Stomach smooth muscle (tissue), 2 donors: ENCODE results near the gene TMUB1.

Experiments used
- H3K27ac ChIP-seq: one replicate; pipeline ENCODE4 v1.7.0; 2013; ENCODE audit warnings: mild to moderate bottlenecking, low read length, inconsistent platforms
- H3K27me3 ChIP-seq, 2 donors: one replicate each; pipeline ENCODE4 v1.7.0; 2013; ENCODE audit warnings: low read length in 2 of 2; ENCODE audit not compliant: insufficient read depth in 2 of 2, control insufficient read depth in 1 of 2
- H3K36me3 ChIP-seq, 2 donors: one replicate each; pipeline ENCODE4 v1.7.0; 2013; ENCODE audit warnings: low read length in 2 of 2; ENCODE audit not compliant: control insufficient read depth in 2 of 2, insufficient read depth in 2 of 2
- H3K4me1 ChIP-seq: one replicate; pipeline ENCODE4 v1.7.0; 2013; ENCODE audit warnings: low read length; ENCODE audit not compliant: control insufficient read depth, insufficient read depth
- H3K4me3 ChIP-seq, 2 donors: one replicate each; pipeline ENCODE4 v1.7.0; 2013; ENCODE audit warnings: low read length in 2 of 2
- H3K9ac ChIP-seq, 2 donors: one replicate each; pipeline ENCODE4 v1.7.0; 2013; ENCODE audit warnings: low read length in 2 of 2, mild to moderate bottlenecking in 1 of 2
- H3K9me3 ChIP-seq, 2 donors: one replicate each; pipeline ENCODE4 v1.7.0; 2013; ENCODE audit warnings: low read length in 2 of 2; ENCODE audit not compliant: control insufficient read depth in 2 of 2
- donor health status: healthy.
- donor health status: Pancreatic carcinoma.

The TMUB1 gene

DNA sequence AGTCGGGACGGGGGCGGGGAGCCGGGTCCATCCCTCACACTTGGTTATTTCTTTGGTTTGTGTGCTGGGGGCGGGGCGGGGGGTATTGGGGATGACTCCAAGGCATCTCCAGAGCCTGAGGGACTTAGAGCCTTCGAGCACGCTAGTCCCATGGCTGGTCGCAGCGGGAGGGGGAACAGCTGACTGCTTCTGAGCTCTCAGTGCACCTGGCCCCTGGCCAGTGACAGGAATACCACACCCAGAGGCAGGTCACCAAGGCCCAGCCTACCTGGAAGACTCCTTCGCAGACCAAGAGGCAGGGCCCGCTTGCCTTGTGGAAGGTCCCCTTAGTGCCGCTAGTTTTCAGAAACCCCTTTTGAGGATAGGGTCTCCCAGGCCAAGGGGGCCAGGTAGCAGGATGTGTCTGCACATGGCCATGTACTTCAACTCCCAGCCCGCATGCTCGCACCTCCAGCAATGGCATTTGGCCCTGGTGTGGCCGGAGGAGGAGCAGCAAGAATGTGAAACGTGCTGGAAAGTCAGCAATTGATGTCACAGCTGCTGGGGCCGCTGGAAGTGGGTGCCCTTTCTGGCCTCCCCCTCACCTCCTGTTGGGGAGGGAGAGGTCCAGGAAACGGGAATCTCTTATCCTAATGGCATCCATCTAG lies 43.3 kb upstream of the TMUB1 start:
- no peaks in the 10 kb centered on the region for H3K9me3 ChIP-seq
- H3K27ac ChIP-seq = no peak overlapping the region
- H3K36me3 ChIP-seq = peaks cover 21 to 44% of the 10 kb centered on the region in 2 donors
- H3K4me1 ChIP-seq = peaks cover 22% of the 10 kb centered on the region
- H3K9ac ChIP-seq = no peak overlapping the region
- no peak overlapping the region for H3K4me3 ChIP-seq
- H3K27me3 ChIP-seq = peaks cover 0 to 2% of the 10 kb centered on the region in 2 donors

GRCh38 chr7:151125846-151126481 lies 42.7 kb upstream of the TMUB1 start:
- no peaks in the 10 kb centered on the region for H3K9me3 ChIP-seq
- H3K27me3 ChIP-seq = peaks cover 0 to 2% of the 10 kb centered on the region in 2 donors
- H3K4me3 ChIP-seq = peak overlapping the region; percentile 19 to 67
- H3K27ac ChIP-seq = no peak overlapping the region
- no peak overlapping the region for H3K9ac ChIP-seq
- H3K4me1 ChIP-seq = peaks cover 22% of the 10 kb centered on the region
- H3K36me3 ChIP-seq = peaks cover 21 to 50% of the 10 kb centered on the region in 2 donors

GRCh38 chr7:151125470-151125845 lies 42.2 kb upstream of the TMUB1 start:
- no peak overlapping the region for H3K9ac ChIP-seq

GRCh38 chr7:151124899-151125399 lies 41.7 kb upstream of the TMUB1 start:
- peak overlapping the region in 1 of 2 donors; percentile 67 for H3K4me3 ChIP-seq
- no peak overlapping the region for H3K27ac ChIP-seq
- H3K9me3 ChIP-seq = no peaks in the 10 kb centered on the region
- peaks cover 22% of the 10 kb centered on the region for H3K4me1 ChIP-seq
- no peak overlapping the region for H3K9ac ChIP-seq
- peaks cover 20 to 48% of the 10 kb centered on the region in 2 donors for H3K36me3 ChIP-seq
- peaks cover 0 to 2% of the 10 kb centered on the region in 2 donors for H3K27me3 ChIP-seq

More at GRCh38 chr7:151125470-151125845, 42.2 kb upstream of the TMUB1 start:
- Histone ChIP-seq H3K27me3 (peaks cover 0 to 2% of the 10 kb centered on the region in 2 donors), H3K36me3 (peaks cover 21 to 49% of the 10 kb centered on the region in 2 donors), H3K4me3 (peak overlapping the region; percentile 19 to 67), H3K27ac (no peak overlapping the region), H3K9me3 (no peaks in the 10 kb centered on the region), H3K4me1 (peaks cover 22% of the 10 kb centered on the region)

GRCh38 chr7:151124481-151124880 lies 41.2 kb upstream of the TMUB1 start:
- peaks cover 22% of the 10 kb centered on the region for H3K4me1 ChIP-seq
- H3K9ac ChIP-seq = no peak overlapping the region
- H3K4me3 ChIP-seq = no peak overlapping the region
- H3K27me3 ChIP-seq = peaks cover 0 to 2% of the 10 kb centered on the region in 2 donors
- no peaks in the 10 kb centered on the region for H3K9me3 ChIP-seq
- H3K36me3 ChIP-seq = peaks cover 16 to 46% of the 10 kb centered on the region in 2 donors
- H3K27ac ChIP-seq = no peak overlapping the region

- Histone ChIP-seq H3K4me1 (peaks cover 22% of the 10 kb centered on the region), H3K27me3 (peaks cover 0 to 2% of the 10 kb centered on the region in 2 donors), H3K9me3 (no peaks in the 10 kb centered on the region), H3K9ac (no peak overlapping the region), H3K27ac (no peak overlapping the region), H3K4me3 (no peak overlapping the region), H3K36me3 (peaks cover 20 to 50% of the 10 kb centered on the region in 2 donors)
These were observed 40.6 kb upstream of the TMUB1 start for GRCh38 chr7:151123822-151124464.

DNA sequence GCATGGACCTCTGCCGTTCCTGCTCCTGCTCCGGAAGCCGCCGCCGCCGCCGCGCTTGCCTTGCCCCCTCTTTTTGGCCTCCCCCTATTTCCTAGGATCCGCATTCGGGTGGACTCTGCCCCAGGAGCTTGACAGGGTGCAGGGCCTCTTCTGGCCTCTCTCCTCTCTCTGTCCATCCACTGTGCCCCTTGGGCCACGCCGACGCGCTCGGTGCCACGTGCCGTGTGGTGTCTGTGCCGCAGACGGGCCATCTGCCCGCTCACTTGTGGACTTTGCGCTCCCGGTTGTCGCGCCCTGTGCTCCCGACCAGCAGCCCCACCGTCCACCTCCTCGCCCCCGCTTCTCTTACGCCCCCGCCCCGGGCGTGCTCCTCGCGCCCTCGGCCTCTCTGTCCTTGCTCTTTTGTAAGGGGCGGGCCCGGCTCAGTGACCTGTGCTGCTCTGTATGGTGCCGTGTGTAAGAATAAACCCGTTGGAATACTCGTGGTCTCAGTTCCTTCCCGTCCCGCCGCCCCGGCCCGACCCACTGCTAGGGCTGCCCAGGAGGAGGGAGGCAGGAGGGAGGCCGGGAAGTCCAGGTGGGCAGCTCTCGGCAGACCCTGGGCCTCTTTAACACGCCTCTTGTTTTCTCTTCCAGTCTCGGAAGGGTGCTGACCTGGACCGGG lies 40.0 kb upstream of the TMUB1 start:
- H3K4me1 ChIP-seq = peaks cover 22% of the 10 kb centered on the region
- H3K9me3 ChIP-seq = no peaks in the 10 kb centered on the region
- H3K36me3 ChIP-seq = peaks cover 16 to 51% of the 10 kb centered on the region in 2 donors
- no peak overlapping the region for H3K9ac ChIP-seq
- H3K27me3 ChIP-seq = peaks cover 0 to 2% of the 10 kb centered on the region in 2 donors
- no peak overlapping the region for H3K27ac ChIP-seq
- no peak overlapping the region for H3K4me3 ChIP-seq

GRCh38 chr7:151122796-151123157 lies 39.5 kb upstream of the TMUB1 start:
- no peaks in the 10 kb centered on the region for H3K9me3 ChIP-seq

GRCh38 chr7:151122276-151122675 lies 39.0 kb upstream of the TMUB1 start:
- H3K9me3 ChIP-seq = no peaks in the 10 kb centered on the region
- H3K36me3 ChIP-seq = peaks cover 16 to 47% of the 10 kb centered on the region in 2 donors
- H3K9ac ChIP-seq = no peak overlapping the region
- peaks cover 0 to 2% of the 10 kb centered on the region in 2 donors for H3K27me3 ChIP-seq
- H3K4me1 ChIP-seq = peaks cover 22% of the 10 kb centered on the region
- no peak overlapping the region for H3K27ac ChIP-seq
- H3K4me3 ChIP-seq = no peak overlapping the region

More at GRCh38 chr7:151122796-151123157, 39.5 kb upstream of the TMUB1 start:
- no peak overlapping the region for H3K4me3 ChIP-seq
- peaks cover 17 to 47% of the 10 kb centered on the region in 2 donors for H3K36me3 ChIP-seq
- H3K27ac ChIP-seq = no peak overlapping the region
- peaks cover 0 to 2% of the 10 kb centered on the region in 2 donors for H3K27me3 ChIP-seq
- peaks cover 22% of the 10 kb centered on the region for H3K4me1 ChIP-seq
- H3K9ac ChIP-seq = no peak overlapping the region

DNA sequence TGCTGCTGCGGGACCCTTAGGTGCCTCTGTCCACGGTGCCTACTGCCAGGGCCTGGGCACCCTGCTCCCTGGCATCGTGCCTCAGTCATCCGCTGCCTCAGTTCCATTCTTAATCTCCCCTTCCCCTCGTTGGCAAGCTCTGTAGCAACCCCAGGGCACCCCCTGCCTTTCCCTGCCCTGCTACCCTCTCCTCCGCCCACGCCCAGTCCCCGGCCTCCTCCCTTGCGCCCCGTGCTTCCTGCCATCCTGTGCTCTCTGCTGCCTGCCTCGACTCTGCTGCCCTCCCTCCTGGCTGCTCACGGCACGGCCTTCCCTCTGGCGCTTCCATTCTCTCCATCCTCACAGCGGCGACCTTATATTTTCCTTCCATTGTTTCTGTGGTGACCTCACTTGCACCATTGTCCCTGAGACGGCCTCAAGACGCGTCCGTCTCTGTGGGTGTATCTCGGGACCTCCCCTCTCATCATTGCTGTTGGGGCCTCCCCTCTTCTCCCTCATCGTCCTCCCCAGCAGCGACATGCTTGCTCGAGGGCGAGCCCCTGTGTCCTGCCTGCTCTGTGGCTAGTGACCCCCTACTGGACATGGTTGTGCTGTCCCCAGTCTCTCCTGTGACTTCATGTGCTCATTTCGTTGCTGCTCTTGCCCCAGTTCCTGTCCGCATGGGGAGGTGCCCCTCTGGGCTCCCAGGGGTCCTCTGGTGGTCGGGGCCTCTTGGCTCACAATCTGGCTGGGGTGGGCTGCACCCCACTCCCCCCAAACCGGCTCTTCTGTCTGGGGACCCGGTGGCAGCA lies 38.3 kb upstream of the TMUB1 start:
- Histone ChIP-seq H3K27ac (no peak overlapping the region), H3K9ac (no peak overlapping the region), H3K4me1 (peaks cover 22% of the 10 kb centered on the region), H3K27me3 (peaks cover 0 to 2% of the 10 kb centered on the region in 2 donors), H3K4me3 (no peak overlapping the region), H3K9me3 (no peaks in the 10 kb centered on the region), H3K36me3 (peaks cover 16 to 47% of the 10 kb centered on the region in 2 donors)
